ENCODE results near the gene C19orf67. TPM values are rescaled to one million over a fixed set of nuclear protein-coding genes. Genes with fewer than 3 reads are reported as not detected.

Gene C19orf67
- polyA plus RNA-seq, 1 donor (not counting 4 experiments of a cell fraction or from before 2014, with no cell fraction given) = not detected

DNA sequence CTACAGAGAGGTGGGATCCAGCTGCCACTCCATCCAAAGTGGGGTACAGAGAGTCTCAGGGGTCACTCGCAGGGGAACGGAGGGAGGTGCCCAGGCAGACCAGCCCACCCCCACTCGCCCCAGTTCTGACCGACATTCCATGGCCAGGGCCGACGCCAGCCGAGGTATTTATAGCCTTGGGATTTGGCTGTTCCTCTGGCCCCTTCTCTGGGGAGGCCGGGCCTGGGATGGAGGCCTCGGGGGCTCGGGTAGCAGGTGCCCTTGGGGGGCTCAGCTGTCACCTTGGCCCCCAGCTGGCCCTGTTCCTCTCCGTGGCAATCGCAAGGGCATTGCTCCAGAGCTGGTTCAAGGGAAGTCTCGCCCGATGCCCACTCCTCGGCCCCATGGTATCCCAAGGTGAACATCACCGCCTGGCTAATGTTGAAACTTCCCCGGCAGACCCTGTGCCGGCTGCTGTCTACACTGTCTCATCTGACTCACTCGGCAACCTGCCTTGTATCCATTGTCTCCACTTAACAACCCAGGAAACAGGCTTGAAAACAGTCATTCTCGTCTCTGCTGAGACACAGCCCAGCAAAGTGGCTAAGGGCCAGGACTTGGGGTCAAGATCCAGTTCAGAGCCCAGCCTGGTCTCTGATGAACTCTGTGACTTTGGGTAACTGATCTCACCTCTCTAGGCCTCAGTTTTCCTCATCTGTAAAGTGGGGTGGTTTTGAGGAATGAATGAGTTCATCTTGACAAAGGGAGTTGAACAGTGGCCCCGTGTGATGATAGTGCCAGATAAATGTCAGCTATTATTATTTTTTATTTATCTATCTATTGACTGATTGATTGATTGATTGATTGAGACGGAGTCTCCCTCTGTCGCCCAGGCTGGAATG, 22.2 kb upstream of the C19orf67 start:
- DNase-seq (ENCODE audit: low read depth, low spot score) (no peak), FAIRE-seq (no peak)
- dilution Hi-C loops (cut with MboI; ENCODE audit: extremely low pct_ligation_motif_present, low sequenced_read_pairs) = no loop called here
- no peak overlapping the region for H3K4me2 ChIP-seq (ENCODE audit: control insufficient read depth, extremely low read depth, insufficient read depth, low read depth, low read length)
- H3K4me1 ChIP-seq (ENCODE audit: control insufficient read depth, extremely low read depth, insufficient read depth, low read length) = no peaks in the 10 kb centered on the region
- H3K4me3 ChIP-seq (ENCODE audit: control insufficient read depth in 2 of 3, extremely low read depth in 1 of 3, insufficient read depth in 2 of 3, low read depth in 1 of 3, low read length in 3 of 3) = no peak overlapping the region
- H3K9me3 ChIP-seq (ENCODE audit: control insufficient read depth, low read depth, low read length) = no peaks in the 10 kb centered on the region
- H3K36me3 ChIP-seq (ENCODE audit: control insufficient read depth in 2 of 2, extremely low read depth in 1 of 2, insufficient read depth in 2 of 2, low read length in 2 of 2) = peaks cover 6 to 13% of the 10 kb centered on the region in 2 experiments
- no peak overlapping the region for H3K9ac ChIP-seq (ENCODE audit: control insufficient read depth, extremely low read depth, insufficient read depth, low read length)
- no peak overlapping the region for H2AFZ ChIP-seq (ENCODE audit: control insufficient read depth, low read length)
- TF ChIP-seq EZH2 (IDR thresholded peaks at IDR 0.05; ENCODE audit: low read length) = no peak
- TF ChIP-seq, protein P1, sequence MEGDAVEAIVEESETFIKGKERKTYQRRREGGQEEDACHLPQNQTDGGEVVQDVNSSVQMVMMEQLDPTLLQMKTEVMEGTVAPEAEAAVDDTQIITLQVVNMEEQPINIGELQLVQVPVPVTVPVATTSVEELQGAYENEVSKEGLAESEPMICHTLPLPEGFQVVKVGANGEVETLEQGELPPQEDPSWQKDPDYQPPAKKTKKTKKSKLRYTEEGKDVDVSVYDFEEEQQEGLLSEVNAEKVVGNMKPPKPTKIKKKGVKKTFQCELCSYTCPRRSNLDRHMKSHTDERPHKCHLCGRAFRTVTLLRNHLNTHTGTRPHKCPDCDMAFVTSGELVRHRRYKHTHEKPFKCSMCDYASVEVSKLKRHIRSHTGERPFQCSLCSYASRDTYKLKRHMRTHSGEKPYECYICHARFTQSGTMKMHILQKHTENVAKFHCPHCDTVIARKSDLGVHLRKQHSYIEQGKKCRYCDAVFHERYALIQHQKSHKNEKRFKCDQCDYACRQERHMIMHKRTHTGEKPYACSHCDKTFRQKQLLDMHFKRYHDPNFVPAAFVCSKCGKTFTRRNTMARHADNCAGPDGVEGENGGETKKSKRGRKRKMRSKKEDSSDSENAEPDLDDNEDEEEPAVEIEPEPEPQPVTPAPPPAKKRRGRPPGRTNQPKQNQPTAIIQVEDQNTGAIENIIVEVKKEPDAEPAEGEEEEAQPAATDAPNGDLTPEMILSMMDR (optimal IDR thresholded peaks at IDR 0.05 in 1 of 3, IDR thresholded peaks at IDR 0.05 in 1 of 3, conservative IDR thresholded peaks at IDR 0.05 in 1 of 3; ENCODE audit: extremely low read depth in 1 of 3, insufficient read depth in 2 of 3, low read length in 3 of 3) = no peak
- no peaks in the 10 kb centered on the region for H3K79me2 ChIP-seq (ENCODE audit: control insufficient read depth, insufficient read depth, low read length)
- no peak overlapping the region for H3K27ac ChIP-seq (ENCODE audit: control insufficient read depth, insufficient read depth, low read length)
- no peaks in the 10 kb centered on the region for H3K9me1 ChIP-seq (ENCODE audit: control insufficient read depth, extremely low read depth, insufficient read depth, low read length)
- no peaks in the 10 kb centered on the region for H3K27me3 ChIP-seq (ENCODE audit: control insufficient read depth, extremely low read depth, insufficient read depth, low read length)
- no peaks in the 10 kb centered on the region for H4K20me1 ChIP-seq (ENCODE audit: control insufficient read depth, extremely low read depth, insufficient read depth, low read length)

GRCh38 chr19:14106840-14107239, 21.3 kb upstream of the C19orf67 start:
- dilution Hi-C loops (cut with MboI; ENCODE audit: extremely low pct_ligation_motif_present, low sequenced_read_pairs) = no loop called here
- no peak overlapping the region for H3K4me2 ChIP-seq (ENCODE audit: control insufficient read depth, extremely low read depth, insufficient read depth, low read depth, low read length)
- H2AFZ ChIP-seq (ENCODE audit: control insufficient read depth, low read length) = no peak overlapping the region
- H3K27ac ChIP-seq (ENCODE audit: control insufficient read depth, insufficient read depth, low read length) = no peak overlapping the region
- peaks cover 6 to 14% of the 10 kb centered on the region in 2 experiments for H3K36me3 ChIP-seq (ENCODE audit: control insufficient read depth in 2 of 2, extremely low read depth in 1 of 2, insufficient read depth in 2 of 2, low read length in 2 of 2)
- H3K9ac ChIP-seq (ENCODE audit: control insufficient read depth, extremely low read depth, insufficient read depth, low read length) = no peak overlapping the region
- no peak overlapping the region for H3K4me3 ChIP-seq (ENCODE audit: control insufficient read depth in 2 of 3, extremely low read depth in 1 of 3, insufficient read depth in 2 of 3, low read depth in 1 of 3, low read length in 3 of 3)
- H3K79me2 ChIP-seq (ENCODE audit: control insufficient read depth, insufficient read depth, low read length) = no peaks in the 10 kb centered on the region
- TF ChIP-seq, protein P1 (optimal IDR thresholded peaks at IDR 0.05 in 1 of 3, IDR thresholded peaks at IDR 0.05 in 1 of 3, conservative IDR thresholded peaks at IDR 0.05 in 1 of 3; ENCODE audit: extremely low read depth in 1 of 3, insufficient read depth in 2 of 3, low read length in 3 of 3) = no peak
- no peak for TF ChIP-seq EZH2 (IDR thresholded peaks at IDR 0.05; ENCODE audit: low read length)
- no peaks in the 10 kb centered on the region for H3K9me3 ChIP-seq (ENCODE audit: control insufficient read depth, low read depth, low read length)
- no peaks in the 10 kb centered on the region for H4K20me1 ChIP-seq (ENCODE audit: control insufficient read depth, extremely low read depth, insufficient read depth, low read length)
- DNase-seq (ENCODE audit: low read depth, low spot score) (no peak), FAIRE-seq (no peak)
- H3K27me3 ChIP-seq (ENCODE audit: control insufficient read depth, extremely low read depth, insufficient read depth, low read length) = no peaks in the 10 kb centered on the region
- H3K4me1 ChIP-seq (ENCODE audit: control insufficient read depth, extremely low read depth, insufficient read depth, low read length) = peaks cover 3% of the 10 kb centered on the region
- no peaks in the 10 kb centered on the region for H3K9me1 ChIP-seq (ENCODE audit: control insufficient read depth, extremely low read depth, insufficient read depth, low read length)

Measured in keratinocyte (primary cell).